ENCODE results near the gene EDN1. TPM values are rescaled to one million over a fixed set of nuclear protein-coding genes. Genes with fewer than 3 reads are reported as not detected.
"Not testable (repeated sequence)": the region's sequence is repeated elsewhere in the genome, so short reads cannot be mapped to it uniquely, and the experiment has no call there.

Gene EDN1
- total RNA-seq, 2 experiments from 2014 or later: 0.14 TPM; not detected in 1

GRCh38 chr6:12331951-12332749 is 42.0 kb downstream of the EDN1 start:
- Mint-ChIP-seq H3K27ac (no peak overlapping the region), H3K36me3 (no peaks in the 10 kb centered on the region), H3K4me3 (no peak overlapping the region), H3K27me3 (no peaks in the 10 kb centered on the region), H3K4me1 (peaks cover 4% of the 10 kb centered on the region), H3K9me3 (no peaks in the 10 kb centered on the region)
- POLR2A ChIA-PET: interaction anchor here (0.7 kb wide), 1 partner anchor 458 kb away, joined by 3 read pairs; no protein-coding TSS in a partner anchor
- ATAC-seq (ENCODE audit: low read depth) (no peak), DNase-seq (no peak)

- not testable (repeated sequence) for ATAC-seq (ENCODE audit: low read depth); H3K4me3 Mint-ChIP-seq; H3K4me1 Mint-ChIP-seq; DNase-seq; H3K36me3 Mint-ChIP-seq; H3K9me3 Mint-ChIP-seq; H3K27ac Mint-ChIP-seq; H3K27me3 Mint-ChIP-seq
- POLR2A ChIA-PET: interaction anchor here (0.7 kb wide), 1 partner anchor 458 kb away, joined by 3 read pairs; no protein-coding TSS in a partner anchor
Measured at GRCh38 chr6:12332750-12333079, 42.6 kb downstream of the EDN1 start.

GRCh38 chr6:12333128-12333527 is 43.0 kb downstream of the EDN1 start:
- DNase-seq (no peak), ATAC-seq (ENCODE audit: low read depth) (no peak)
- no peak overlapping the region for H3K4me3 Mint-ChIP-seq
- H3K4me1 Mint-ChIP-seq: peaks cover 4% of the 10 kb centered on the region
- H3K27me3 Mint-ChIP-seq: no peaks in the 10 kb centered on the region
- H3K9me3 Mint-ChIP-seq: no peaks in the 10 kb centered on the region
- no peak overlapping the region for H3K27ac Mint-ChIP-seq
- POLR2A ChIA-PET: no interaction called here
- no peaks in the 10 kb centered on the region for H3K36me3 Mint-ChIP-seq

- no peak overlapping the region for H3K27ac Mint-ChIP-seq
- no peak overlapping the region for H3K4me3 Mint-ChIP-seq
- H3K27me3 Mint-ChIP-seq: no peaks in the 10 kb centered on the region
Measured at GRCh38 chr6:12334526-12335130, 44.5 kb downstream of the EDN1 start.

GRCh38 chr6:12335131-12335527 is 45.0 kb downstream of the EDN1 start:
- POLR2A ChIA-PET: no interaction called here

More at GRCh38 chr6:12334526-12335130, 44.5 kb downstream of the EDN1 start:
- ATAC-seq (ENCODE audit: low read depth): no peak
- POLR2A ChIA-PET: no interaction called here
- H3K36me3 Mint-ChIP-seq: no peaks in the 10 kb centered on the region
- peaks cover 4% of the 10 kb centered on the region for H3K4me1 Mint-ChIP-seq
- no peaks in the 10 kb centered on the region for H3K9me3 Mint-ChIP-seq
- DNase-seq: no peak

GRCh38 chr6:12335717-12336116 is 45.6 kb downstream of the EDN1 start:
- POLR2A ChIA-PET: no interaction called here
- Mint-ChIP-seq H3K36me3 (no peaks in the 10 kb centered on the region), H3K27me3 (no peaks in the 10 kb centered on the region), H3K9me3 (no peaks in the 10 kb centered on the region), H3K4me1 (peaks cover 4% of the 10 kb centered on the region), H3K4me3 (no peak overlapping the region), H3K27ac (no peak overlapping the region)
- ATAC-seq (ENCODE audit: low read depth): no peak
- DNase-seq: no peak

More at GRCh38 chr6:12335131-12335527, 45.0 kb downstream of the EDN1 start:
- H3K27me3 Mint-ChIP-seq: no peaks in the 10 kb centered on the region
- H3K36me3 Mint-ChIP-seq: no peaks in the 10 kb centered on the region
- no peaks in the 10 kb centered on the region for H3K9me3 Mint-ChIP-seq
- no peak overlapping the region for H3K4me3 Mint-ChIP-seq
- no peak for ATAC-seq (ENCODE audit: low read depth)
- H3K27ac Mint-ChIP-seq: no peak overlapping the region
- DNase-seq: no peak
- H3K4me1 Mint-ChIP-seq: peaks cover 4% of the 10 kb centered on the region

- POLR2A ChIA-PET: no interaction called here
- no peaks in the 10 kb centered on the region for H3K36me3 Mint-ChIP-seq
- H3K9me3 Mint-ChIP-seq: no peaks in the 10 kb centered on the region
- no peaks in the 10 kb centered on the region for H3K27me3 Mint-ChIP-seq
- DNase-seq (no peak), ATAC-seq (ENCODE audit: low read depth) (no peak)
- H3K4me3 Mint-ChIP-seq: no peak overlapping the region
- H3K27ac Mint-ChIP-seq: no peak overlapping the region
- H3K4me1 Mint-ChIP-seq: peaks cover 4% of the 10 kb centered on the region
Measured at GRCh38 chr6:12336121-12336971, 46.2 kb downstream of the EDN1 start.

- Mint-ChIP-seq H3K9me3 (no peaks in the 10 kb centered on the region), H3K4me3 (no peak overlapping the region), H3K27me3 (no peaks in the 10 kb centered on the region), H3K4me1 (no peaks in the 10 kb centered on the region), H3K36me3 (no peaks in the 10 kb centered on the region), H3K27ac (no peak overlapping the region)
- ATAC-seq (ENCODE audit: low read depth) (no peak), DNase-seq (no peak)
- POLR2A ChIA-PET: no interaction called here
Measured at GRCh38 chr6:12339022-12339421, 48.9 kb downstream of the EDN1 start.

- POLR2A ChIA-PET: no interaction called here
- no peaks in the 10 kb centered on the region for H3K27me3 Mint-ChIP-seq
- no peaks in the 10 kb centered on the region for H3K9me3 Mint-ChIP-seq
- H3K36me3 Mint-ChIP-seq: no peaks in the 10 kb centered on the region
- DNase-seq: no peak
- no peak overlapping the region for H3K4me3 Mint-ChIP-seq
- no peaks in the 10 kb centered on the region for H3K4me1 Mint-ChIP-seq
- ATAC-seq (ENCODE audit: low read depth): no peak
- no peak overlapping the region for H3K27ac Mint-ChIP-seq
Measured at GRCh38 chr6:12339808-12340487, 49.8 kb downstream of the EDN1 start.

- POLR2A ChIA-PET: no interaction called here
- no peaks in the 10 kb centered on the region for H3K9me3 Mint-ChIP-seq
- H3K27ac Mint-ChIP-seq: no peak overlapping the region
- no peaks in the 10 kb centered on the region for H3K4me1 Mint-ChIP-seq
- no peak overlapping the region for H3K4me3 Mint-ChIP-seq
- H3K27me3 Mint-ChIP-seq: no peaks in the 10 kb centered on the region
- DNase-seq (no peak), ATAC-seq (ENCODE audit: low read depth) (no peak)
- no peaks in the 10 kb centered on the region for H3K36me3 Mint-ChIP-seq
Measured at GRCh38 chr6:12340488-12340818, 50.3 kb downstream of the EDN1 start.

GRCh38 chr6:12342664-12343063 is 52.5 kb downstream of the EDN1 start:
- no peaks in the 10 kb centered on the region for H3K27me3 Mint-ChIP-seq
- DNase-seq (no peak), ATAC-seq (ENCODE audit: low read depth) (no peak)
- no peaks in the 10 kb centered on the region for H3K4me1 Mint-ChIP-seq
- H3K36me3 Mint-ChIP-seq: no peaks in the 10 kb centered on the region
- H3K9me3 Mint-ChIP-seq: no peaks in the 10 kb centered on the region
- POLR2A ChIA-PET: no interaction called here
- H3K27ac Mint-ChIP-seq: no peak overlapping the region
- H3K4me3 Mint-ChIP-seq: no peak overlapping the region

GRCh38 chr6:12343122-12343439 is 52.9 kb downstream of the EDN1 start:
- Mint-ChIP-seq H3K36me3 (no peaks in the 10 kb centered on the region), H3K27me3 (no peaks in the 10 kb centered on the region), H3K4me3 (no peak overlapping the region), H3K4me1 (no peaks in the 10 kb centered on the region), H3K27ac (no peak overlapping the region), H3K9me3 (no peaks in the 10 kb centered on the region)
- ATAC-seq (ENCODE audit: low read depth) (no peak), DNase-seq (no peak)
- POLR2A ChIA-PET: no interaction called here

GRCh38 chr6:12343440-12344162 is 53.4 kb downstream of the EDN1 start:
- no peaks in the 10 kb centered on the region for H3K27me3 Mint-ChIP-seq
- H3K36me3 Mint-ChIP-seq: no peaks in the 10 kb centered on the region
- H3K9me3 Mint-ChIP-seq: no peaks in the 10 kb centered on the region
- no peak for ATAC-seq (ENCODE audit: low read depth)
- DNase-seq: no peak
- H3K4me1 Mint-ChIP-seq: no peaks in the 10 kb centered on the region
- no peak overlapping the region for H3K27ac Mint-ChIP-seq
- no peak overlapping the region for H3K4me3 Mint-ChIP-seq
- POLR2A ChIA-PET: no interaction called here

All from activated naive CD8-positive, alpha-beta T cell treated with anti-CD3 and anti-CD28 coated beads, Interleukin-2, amount 10 ng/mL, durations not matched to agents 7 days and 5 days (primary cell).